ENCODE data around the gene POLR1B.
A peak's percentile ranks its signal among the peaks of the same experiment; 100 is the strongest.
"Not testable (repeated sequence)": the region's sequence is repeated elsewhere in the genome, so short reads cannot be mapped to it uniquely, and the experiment has no call there.

The POLR1B gene

DNA sequence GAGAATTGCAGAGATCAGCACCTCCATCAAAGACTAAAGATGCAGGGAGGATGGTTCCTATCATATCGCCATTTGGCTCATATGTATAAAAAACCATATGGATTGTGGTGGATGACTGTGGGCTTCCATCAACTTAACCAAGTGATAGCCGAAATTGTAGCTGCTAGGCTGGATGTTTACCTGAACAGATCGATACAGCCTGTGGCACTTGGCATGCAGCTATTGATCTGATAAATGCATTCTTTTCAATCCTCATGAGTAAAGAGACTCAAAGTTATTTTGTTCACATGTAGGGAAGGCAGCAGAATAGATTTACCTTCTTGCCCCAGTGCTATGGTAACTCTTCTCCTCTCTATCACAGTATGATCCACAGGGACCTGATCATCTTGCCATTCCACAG is 60.7 kb downstream of the POLR1B start:
- DNase-seq = no peak

- DNase-seq = no peak
Measured at GRCh38 chr2:112603731-112604130, 61.5 kb downstream of the POLR1B start.

GRCh38 chr2:112604952-112605351 is 62.7 kb downstream of the POLR1B start:
- no peak for DNase-seq

DNA sequence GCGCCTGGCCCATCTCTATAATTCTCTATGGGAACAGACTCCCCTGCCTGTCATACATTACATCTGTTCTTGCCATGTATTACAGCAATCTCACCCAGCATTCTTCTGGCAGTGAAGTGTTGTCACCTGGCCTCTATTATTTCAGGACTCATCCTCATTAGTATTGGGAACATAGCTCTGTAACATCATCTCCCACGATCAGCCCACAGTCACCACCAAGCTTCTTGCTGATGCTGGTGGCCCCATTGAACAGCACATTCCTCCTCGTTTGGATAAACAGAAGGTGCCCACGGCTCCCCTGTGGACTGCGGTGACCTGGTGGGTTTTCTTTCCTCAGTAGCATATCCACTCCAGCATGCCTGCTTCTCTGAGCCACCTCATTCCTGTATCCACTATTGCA is 63.7 kb downstream of the POLR1B start:
- DNase-seq = no peak

GRCh38 chr2:112606547-112606946 is 64.3 kb downstream of the POLR1B start:
- DNase-seq = no peak

- DNase-seq = no peak
Measured at GRCh38 chr2:112607680-112608438, 65.6 kb downstream of the POLR1B start.

- DNase-seq = not testable (repeated sequence)
Measured at GRCh38 chr2:112609320-112609719, 67.1 kb downstream of the POLR1B start.

DNA sequence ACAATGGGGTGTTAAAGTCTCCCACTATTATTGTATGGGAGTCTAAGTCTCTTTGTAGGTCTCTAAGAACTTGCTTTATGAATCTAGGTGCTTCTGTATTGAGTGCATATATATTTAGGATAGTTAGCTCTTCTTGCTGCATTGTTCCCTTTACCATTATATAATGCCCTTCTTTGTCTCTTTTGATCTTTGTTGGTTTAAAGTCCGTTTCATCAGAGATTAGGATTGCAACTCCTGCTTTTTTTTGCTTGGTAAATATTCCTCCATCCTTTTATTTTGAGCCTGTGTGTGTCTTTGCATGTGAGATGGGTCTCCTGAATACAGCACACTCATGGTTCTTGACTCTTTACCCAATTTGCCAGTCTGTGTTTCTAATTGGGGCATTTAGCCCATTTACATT is 70.0 kb downstream of the POLR1B start:
- DNase-seq = not testable (repeated sequence)

- no peak for DNase-seq
Measured at GRCh38 chr2:112614201-112614840, 72.1 kb downstream of the POLR1B start.

DNA sequence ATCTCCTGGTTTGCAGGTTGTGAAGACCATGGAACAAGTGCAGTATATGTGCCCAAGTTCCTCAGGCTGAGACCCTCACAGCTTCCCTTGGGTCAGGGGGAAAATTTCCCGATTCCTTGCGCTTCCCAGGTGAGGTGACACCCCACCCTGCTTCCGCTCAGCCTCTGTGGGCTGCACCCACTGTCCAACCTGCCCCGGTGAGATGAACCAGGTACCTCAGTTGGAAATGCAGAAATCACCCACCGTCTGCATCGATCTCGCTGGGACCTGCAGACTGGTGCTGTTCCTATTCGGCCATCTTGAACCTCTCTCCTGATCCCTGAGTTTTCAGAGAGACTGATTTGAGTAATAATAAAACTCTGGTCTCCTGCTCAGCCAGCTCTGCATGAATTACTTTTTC is 72.8 kb downstream of the POLR1B start:
- no peak for DNase-seq

DNA sequence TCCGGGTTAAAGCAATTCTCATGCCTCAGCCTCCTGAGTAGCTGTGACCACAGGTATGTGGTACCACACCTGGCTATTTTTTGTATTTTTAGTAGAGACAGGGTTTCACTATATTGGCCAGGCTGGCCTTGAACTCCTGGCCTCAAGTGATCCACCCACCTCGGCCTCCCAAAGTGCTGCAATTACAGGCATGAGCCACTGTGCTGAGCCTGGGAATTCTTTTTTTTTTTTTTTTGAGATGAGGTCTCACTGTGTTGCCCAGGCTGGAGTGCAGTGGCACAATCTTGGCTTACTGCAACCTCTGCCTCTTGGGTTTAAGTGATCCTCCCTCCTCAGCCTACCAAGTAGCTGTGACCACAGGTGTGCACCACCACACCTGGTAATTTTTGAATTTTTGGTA is 73.5 kb downstream of the POLR1B start:
- not testable (repeated sequence) for DNase-seq

DNA sequence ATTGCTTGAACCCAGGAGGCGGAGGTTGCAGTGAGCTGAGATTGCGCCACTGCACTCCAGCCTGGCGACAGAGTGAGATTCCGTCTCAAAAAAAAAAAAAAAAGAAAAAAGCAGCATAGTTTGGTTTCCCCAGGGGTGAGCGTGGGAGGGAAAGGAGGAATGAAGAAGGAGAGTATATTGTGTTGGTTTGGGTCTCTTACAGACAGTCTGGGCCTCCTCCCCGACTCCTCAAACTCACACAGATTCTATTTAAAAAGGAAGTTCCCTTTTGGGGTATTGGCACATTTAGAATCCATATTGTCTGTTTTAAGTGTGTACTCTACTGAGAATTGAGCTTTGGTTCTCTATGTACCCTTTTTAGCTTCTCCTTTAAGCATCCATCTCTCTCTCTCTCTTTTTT is 76.1 kb downstream of the POLR1B start:
- no peak for DNase-seq

DNA sequence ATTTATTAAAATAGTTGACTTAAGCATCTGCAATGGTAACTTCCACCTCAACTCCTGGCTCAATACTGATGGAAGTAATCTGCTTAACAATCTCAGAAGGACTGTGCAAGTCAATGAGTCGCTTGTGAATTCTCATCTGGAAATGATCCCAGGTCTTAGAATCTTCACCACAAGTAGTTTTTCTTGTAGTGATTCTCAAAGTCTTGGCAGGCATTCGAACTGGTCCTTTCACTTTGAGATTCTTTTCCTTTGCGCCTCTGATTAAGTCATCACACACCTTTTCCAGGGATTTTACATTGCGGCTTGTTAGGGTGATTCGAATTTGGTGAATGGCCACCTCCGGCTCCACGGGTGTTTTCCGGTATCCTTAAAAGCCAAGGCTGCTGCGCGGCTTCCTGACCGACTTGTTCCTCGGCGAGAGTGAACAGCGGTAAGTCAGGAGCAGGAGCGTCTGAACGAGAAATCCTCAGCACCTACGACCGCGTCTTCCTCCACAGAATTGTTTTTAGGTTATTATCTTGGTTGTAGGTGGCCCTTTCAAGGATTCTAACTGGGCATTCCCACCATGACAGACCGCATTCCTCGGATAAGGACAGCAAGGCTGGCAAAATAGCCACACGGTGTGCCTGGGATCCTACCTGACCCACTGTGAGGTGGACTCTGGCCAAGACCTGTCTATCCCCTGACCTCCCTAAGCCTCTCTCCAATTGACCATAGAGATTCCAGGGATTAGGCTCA is 79.7 kb downstream of the POLR1B start:
- no peak for DNase-seq

DNA sequence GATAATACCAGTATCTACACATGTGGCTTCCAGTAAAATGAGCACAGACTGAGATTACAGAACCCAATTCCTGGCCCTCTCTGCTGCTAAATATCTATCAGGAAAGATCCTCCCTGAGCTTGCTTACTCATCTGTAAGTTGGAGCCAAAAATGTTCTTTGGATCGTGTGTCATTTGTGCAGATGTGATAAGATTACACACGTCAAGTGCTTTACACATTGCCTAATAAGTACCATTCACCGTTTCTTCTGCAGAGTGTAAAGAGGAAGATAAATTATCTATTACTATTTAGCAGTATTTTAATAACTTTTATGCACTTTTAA is 80.2 kb downstream of the POLR1B start:
- DNase-seq = no peak

GRCh38 chr2:112623913-112624777 is 81.9 kb downstream of the POLR1B start:
- peak; percentile 80 for DNase-seq

- DNase-seq = no peak
Measured at GRCh38 chr2:112625474-112626114, 83.3 kb downstream of the POLR1B start.

DNA sequence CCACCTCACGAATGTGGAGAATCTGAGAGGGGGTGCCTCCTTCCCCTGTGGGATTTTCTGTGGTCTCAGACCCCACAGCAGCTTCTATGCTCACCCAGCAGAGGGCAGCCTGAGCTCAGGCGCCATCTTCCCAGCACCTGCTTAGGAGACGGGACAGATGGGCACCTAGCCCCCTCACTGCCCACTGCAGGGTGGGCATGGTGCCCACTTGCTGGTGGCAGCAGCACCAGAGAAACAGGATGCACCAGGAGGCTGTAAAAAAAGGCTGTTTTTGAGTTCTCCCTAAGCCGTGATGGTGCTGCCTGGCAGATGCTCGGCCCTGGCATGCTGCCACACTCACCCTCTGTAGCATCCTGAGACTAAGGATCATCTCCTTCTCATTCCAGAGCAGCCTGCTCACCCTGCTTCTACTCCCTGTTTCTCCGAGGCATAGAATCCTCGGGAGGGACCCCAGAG is 84.4 kb downstream of the POLR1B start:
- peak; percentile 54 for DNase-seq

Measured in activated effector memory CD4-positive, alpha-beta T cell treated with Interleukin-2 at 50 U/mL for 16 hours (primary cell).